Activated naive CD8-positive, alpha-beta T cell treated with anti-CD3 and anti-CD28 coated beads for 36 hours (primary cell): ENCODE results near the gene RERE. TPM values are rescaled to one million over a fixed set of nuclear protein-coding genes. Genes with fewer than 3 reads are reported as not detected.

Experiments used
- DNase-seq: peaks from one replicate; pipeline ENCODE4 v3.0.0; 2021
- H3K27ac Mint-ChIP-seq: one replicate; pipeline ENCODE4 v1.8.0; 2022; ENCODE audit warnings: mild to moderate bottlenecking, moderate library complexity, mixed read lengths
- H3K27me3 Mint-ChIP-seq: one replicate; pipeline ENCODE4 v1.8.0; 2022; ENCODE audit warnings: mild to moderate bottlenecking, mixed read lengths
- H3K36me3 Mint-ChIP-seq: one replicate; pipeline ENCODE4 v1.8.0; 2021; ENCODE audit warnings: mild to moderate bottlenecking, mixed read lengths
- H3K4me1 Mint-ChIP-seq: one replicate; pipeline ENCODE4 v1.8.0; 2021; ENCODE audit warnings: mixed read lengths
- H3K4me3 Mint-ChIP-seq: one replicate; pipeline ENCODE4 v1.8.0; 2022; ENCODE audit warnings: mild to moderate bottlenecking, moderate library complexity, mixed read lengths
- H3K9me3 Mint-ChIP-seq: one replicate; pipeline ENCODE4 v1.8.0; 2022; ENCODE audit warnings: mixed read lengths
- total RNA-seq, 2 experiments: library from RNA; stranded (reverse); gene quantifications; one replicate each; pipeline ENCODE4 v1.2.3, GENCODE V29; 2021

Gene RERE
- total RNA-seq, 2 experiments from 2014 or later, result 36.8 to 39.6 TPM

GRCh38 chr1:8691662-8692061, 125.8 kb downstream of the RERE start:
- no peak for DNase-seq
- H3K4me1 Mint-ChIP-seq, result peaks cover 23% of the 10 kb centered on the region
- H3K27ac Mint-ChIP-seq, result no peak overlapping the region
- H3K27me3 Mint-ChIP-seq, result no peaks in the 10 kb centered on the region
- H3K4me3 Mint-ChIP-seq, result no peak overlapping the region
- no peaks in the 10 kb centered on the region for H3K9me3 Mint-ChIP-seq
- peaks cover 5% of the 10 kb centered on the region for H3K36me3 Mint-ChIP-seq

- Mint-ChIP-seq H3K9me3 (no peaks in the 10 kb centered on the region), H3K4me1 (peaks cover 20% of the 10 kb centered on the region), H3K4me3 (no peak overlapping the region), H3K36me3 (peaks cover 8% of the 10 kb centered on the region), H3K27ac (no peak overlapping the region), H3K27me3 (no peaks in the 10 kb centered on the region)
- no peak for DNase-seq
Observed at GRCh38 chr1:8690253-8690525, 127.3 kb downstream of the RERE start.

GRCh38 chr1:8689431-8690252, 127.8 kb downstream of the RERE start:
- no peaks in the 10 kb centered on the region for H3K9me3 Mint-ChIP-seq
- H3K36me3 Mint-ChIP-seq, result peaks cover 8% of the 10 kb centered on the region
- no peaks in the 10 kb centered on the region for H3K27me3 Mint-ChIP-seq
- H3K27ac Mint-ChIP-seq, result no peak overlapping the region
- no peak overlapping the region for H3K4me3 Mint-ChIP-seq
- DNase-seq, result no peak
- peaks cover 23% of the 10 kb centered on the region for H3K4me1 Mint-ChIP-seq

GRCh38 chr1:8687538-8687937, 129.9 kb downstream of the RERE start:
- DNase-seq, result no peak
- H3K27ac Mint-ChIP-seq, result no peak overlapping the region
- no peaks in the 10 kb centered on the region for H3K27me3 Mint-ChIP-seq

GRCh38 chr1:8687039-8687438, 130.4 kb downstream of the RERE start:
- Mint-ChIP-seq H3K27me3 (no peaks in the 10 kb centered on the region), H3K4me3 (no peak overlapping the region), H3K9me3 (no peaks in the 10 kb centered on the region), H3K4me1 (peaks cover 31% of the 10 kb centered on the region), H3K36me3 (peaks cover 8% of the 10 kb centered on the region), H3K27ac (no peak overlapping the region)
- DNase-seq, result no peak

More at GRCh38 chr1:8687538-8687937, 129.9 kb downstream of the RERE start:
- no peaks in the 10 kb centered on the region for H3K9me3 Mint-ChIP-seq
- H3K36me3 Mint-ChIP-seq, result peaks cover 8% of the 10 kb centered on the region
- H3K4me3 Mint-ChIP-seq, result no peak overlapping the region
- H3K4me1 Mint-ChIP-seq, result peaks cover 26% of the 10 kb centered on the region

GRCh38 chr1:8685463-8685862, 132.0 kb downstream of the RERE start:
- Mint-ChIP-seq H3K4me1 (peaks cover 39% of the 10 kb centered on the region), H3K27ac (no peak overlapping the region), H3K4me3 (no peak overlapping the region), H3K27me3 (no peaks in the 10 kb centered on the region), H3K9me3 (no peaks in the 10 kb centered on the region), H3K36me3 (peaks cover 8% of the 10 kb centered on the region)
- DNase-seq, result no peak

- DNase-seq, result no peak
- Mint-ChIP-seq H3K36me3 (peaks cover 8% of the 10 kb centered on the region), H3K27ac (no peak overlapping the region), H3K4me1 (peaks cover 34% of the 10 kb centered on the region), H3K4me3 (no peak overlapping the region), H3K9me3 (no peaks in the 10 kb centered on the region), H3K27me3 (no peaks in the 10 kb centered on the region)
Observed at GRCh38 chr1:8684590-8684989, 132.8 kb downstream of the RERE start.

- H3K9me3 Mint-ChIP-seq, result no peaks in the 10 kb centered on the region
- H3K27ac Mint-ChIP-seq, result no peak overlapping the region
- H3K4me3 Mint-ChIP-seq, result no peak overlapping the region
Observed at GRCh38 chr1:8682573-8682972, 134.9 kb downstream of the RERE start.

GRCh38 chr1:8681911-8682310, 135.5 kb downstream of the RERE start:
- Mint-ChIP-seq H3K27me3 (no peaks in the 10 kb centered on the region), H3K4me1 (peaks cover 23% of the 10 kb centered on the region), H3K27ac (no peak overlapping the region), H3K9me3 (no peaks in the 10 kb centered on the region), H3K36me3 (peaks cover 5% of the 10 kb centered on the region), H3K4me3 (no peak overlapping the region)
- DNase-seq, result no peak

More at GRCh38 chr1:8682573-8682972, 134.9 kb downstream of the RERE start:
- peaks cover 24% of the 10 kb centered on the region for H3K4me1 Mint-ChIP-seq
- no peaks in the 10 kb centered on the region for H3K27me3 Mint-ChIP-seq
- no peak for DNase-seq
- peaks cover 6% of the 10 kb centered on the region for H3K36me3 Mint-ChIP-seq

GRCh38 chr1:8680664-8681650, 136.5 kb downstream of the RERE start:
- H3K4me3 Mint-ChIP-seq, result no peak overlapping the region

GRCh38 chr1:8679929-8680663, 137.3 kb downstream of the RERE start:
- DNase-seq, result no peak
- Mint-ChIP-seq H3K9me3 (no peaks in the 10 kb centered on the region), H3K36me3 (no peaks in the 10 kb centered on the region), H3K27me3 (no peaks in the 10 kb centered on the region), H3K4me3 (no peak overlapping the region), H3K4me1 (peaks cover 25% of the 10 kb centered on the region), H3K27ac (no peak overlapping the region)

More at GRCh38 chr1:8680664-8681650, 136.5 kb downstream of the RERE start:
- Mint-ChIP-seq H3K27me3 (no peaks in the 10 kb centered on the region), H3K27ac (no peak overlapping the region), H3K9me3 (no peaks in the 10 kb centered on the region), H3K36me3 (no peaks in the 10 kb centered on the region), H3K4me1 (peaks cover 25% of the 10 kb centered on the region)
- DNase-seq, result no peak

GRCh38 chr1:8679395-8679800, 138.0 kb downstream of the RERE start:
- H3K27me3 Mint-ChIP-seq, result no peaks in the 10 kb centered on the region
- DNase-seq, result no peak
- H3K4me3 Mint-ChIP-seq, result no peak overlapping the region
- H3K36me3 Mint-ChIP-seq, result no peaks in the 10 kb centered on the region
- peaks cover 28% of the 10 kb centered on the region for H3K4me1 Mint-ChIP-seq
- no peaks in the 10 kb centered on the region for H3K9me3 Mint-ChIP-seq
- H3K27ac Mint-ChIP-seq, result no peak overlapping the region

GRCh38 chr1:8678673-8679394, 138.6 kb downstream of the RERE start:
- Mint-ChIP-seq H3K36me3 (no peaks in the 10 kb centered on the region), H3K27ac (no peak overlapping the region), H3K4me1 (peaks cover 28% of the 10 kb centered on the region), H3K27me3 (no peaks in the 10 kb centered on the region), H3K9me3 (no peaks in the 10 kb centered on the region), H3K4me3 (no peak overlapping the region)
- DNase-seq, result no peak

- no peak for DNase-seq
- H3K36me3 Mint-ChIP-seq, result no peaks in the 10 kb centered on the region
- H3K27me3 Mint-ChIP-seq, result no peaks in the 10 kb centered on the region
- H3K9me3 Mint-ChIP-seq, result no peaks in the 10 kb centered on the region
- no peak overlapping the region for H3K4me3 Mint-ChIP-seq
- no peak overlapping the region for H3K27ac Mint-ChIP-seq
- peaks cover 30% of the 10 kb centered on the region for H3K4me1 Mint-ChIP-seq
Observed at GRCh38 chr1:8677782-8678181, 139.7 kb downstream of the RERE start.
